ENCODE results near the gene AGMAT. TPM values are rescaled to one million over a fixed set of nuclear protein-coding genes. Genes with fewer than 3 reads are reported as not detected.

AGMAT gene
- total and polyA plus RNA-seq, 7 experiments from 2014 or later: 6.4 to 21.5 (median 9.9) TPM

DNA sequence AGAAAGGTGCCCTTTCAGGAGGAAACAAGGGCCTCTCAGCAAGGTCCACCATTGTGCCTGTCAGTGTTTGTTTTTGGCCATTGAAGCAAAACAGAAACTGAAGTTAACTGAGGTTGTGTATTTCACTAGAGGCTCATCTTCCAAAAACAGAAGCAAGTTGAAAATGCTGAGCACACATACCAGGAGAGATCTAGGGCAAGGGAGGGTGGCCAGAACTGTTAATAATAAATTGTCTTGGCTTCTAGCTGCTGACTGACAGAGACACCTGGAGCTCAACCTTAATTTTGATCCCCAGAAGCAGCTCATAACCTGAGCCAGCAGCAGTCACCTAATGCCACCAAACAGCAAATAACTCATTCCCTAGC, 5.2 kb downstream of the AGMAT start:
- no peak for DNase-seq
- CTCF ChIA-PET: interaction anchor here (0.6 to 1.9 kb wide), 4 partner anchors 9 to 105 kb away, joined by 3 to 7 read pairs (median 4); no protein-coding TSS in a partner anchor

DNA sequence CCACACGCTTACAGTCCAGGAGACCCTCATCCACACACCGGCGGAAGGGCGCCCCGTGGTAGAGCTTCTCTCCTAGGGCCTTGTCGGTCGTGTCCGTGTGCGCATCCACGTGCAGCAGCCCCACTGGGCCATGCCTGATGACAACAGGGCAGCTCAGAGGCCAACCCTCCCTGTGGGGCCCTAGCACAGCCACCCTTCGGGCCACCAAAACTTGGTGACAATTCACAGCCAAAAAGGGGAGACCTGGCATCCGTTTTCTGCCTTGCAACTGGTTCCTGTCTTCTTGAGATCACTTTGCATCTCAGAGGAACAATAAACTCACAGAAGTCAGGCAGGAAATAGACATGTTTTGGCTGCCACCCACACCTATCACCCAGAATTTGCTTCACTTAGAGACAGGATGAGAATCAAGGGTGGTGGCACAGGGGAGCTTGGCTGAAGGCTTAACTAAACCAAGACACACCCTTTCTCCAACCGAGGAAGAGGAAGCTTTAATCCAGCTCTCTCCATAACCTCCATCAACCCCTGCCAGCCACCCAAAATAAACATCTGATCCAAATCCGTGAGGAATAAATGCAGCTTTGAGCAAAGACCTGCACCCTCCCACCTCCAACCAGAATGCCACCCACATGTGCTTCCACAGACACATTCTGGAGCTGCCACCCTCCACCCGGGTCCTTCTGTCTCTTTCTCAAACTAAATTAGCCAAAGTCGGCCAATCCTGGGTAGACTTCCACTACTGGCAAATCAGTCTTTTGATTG, 5.7 kb downstream of the AGMAT start:
- H3K36me3 Mint-ChIP-seq: peaks cover 5 to 25% (median 15%) of the 10 kb centered on the region in 5 donors
- ChIA-PET CTCF (interaction anchor here (0.6 to 1.9 kb wide), 5 partner anchors 9 to 106 kb away, joined by 3 to 7 read pairs (median 4); no protein-coding TSS in a partner anchor), POLR2A (interaction anchor here (0.6 to 6.0 kb wide), 13 partner anchors 8 to 407 kb away, joined by 3 to 35 read pairs (median 4); partner anchors contain the start of genes DDI2 and DNAJC16)
- no peaks in the 10 kb centered on the region for H3K27me3 Mint-ChIP-seq
- Histone ChIP-seq H3K27ac (ENCODE audit: low read depth, low read length) (peak overlapping the region; percentile 75), H3K4me1 (ENCODE audit: control insufficient read depth in 2 of 2, insufficient read depth in 2 of 2, low read length in 2 of 2) (peaks cover 27 to 58% of the 10 kb centered on the region in 2 donors), H3K36me3 (ENCODE audit: control insufficient read depth in 2 of 3, insufficient read depth in 3 of 3, low read length in 3 of 3) (peaks cover 0 to 14% (median 0%) of the 10 kb centered on the region in 3 experiments), H3K4me3 (ENCODE audit: low read length) (peak overlapping the region; percentile 33), H3K9me3 (ENCODE audit: control insufficient read depth in 2 of 3, low read length in 3 of 3) (no peaks in the 10 kb centered on the region), H3K27me3 (ENCODE audit: control insufficient read depth in 2 of 2, insufficient read depth in 2 of 2, low read length in 2 of 2) (no peaks in the 10 kb centered on the region)
- DNase-seq (peak in 8 of 9 donors; percentile 32 to 83 (median 76)), ATAC-seq (peak; percentile 89)
- peak overlapping the region; percentile 91 to 99 (median 96) for H3K27ac Mint-ChIP-seq
- no peaks in the 10 kb centered on the region for H3K9me3 Mint-ChIP-seq
- intact Hi-C loops (cut with micrococcal nuclease): loop anchor here (1.0 to 5.0 kb wide), 4 partner anchors 24 to 163 kb away; partner anchors contain the start of genes DNAJC16 (in 2 of the 2), DDI2 (in 1 of the 2) and TMEM82 (in 1 of the 2)
- H3K4me3 Mint-ChIP-seq: peak overlapping the region; percentile 51 to 83 (median 76)
- peaks cover 29 to 62% (median 46%) of the 10 kb centered on the region in 7 donors for H3K4me1 Mint-ChIP-seq

More for the DNA sequence above, 5.2 kb downstream of the AGMAT start:
- H3K27me3 ChIP-seq (ENCODE audit: control insufficient read depth in 2 of 2, insufficient read depth in 2 of 2, low read length in 2 of 2): no peaks in the 10 kb centered on the region
- H3K27ac ChIP-seq (ENCODE audit: low read depth, low read length): peak overlapping the region; percentile 75
- peaks cover 30 to 58% of the 10 kb centered on the region in 2 donors for H3K4me1 ChIP-seq (ENCODE audit: control insufficient read depth in 2 of 2, insufficient read depth in 2 of 2, low read length in 2 of 2)
- intact Hi-C loops (cut with micrococcal nuclease): loop anchor here (1.0 to 5.0 kb wide), 4 partner anchors 24 to 163 kb away; partner anchors contain the start of genes DNAJC16 (in 2 of the 2), DDI2 (in 1 of the 2) and TMEM82 (in 1 of the 2)
- Mint-ChIP-seq H3K27me3 (no peaks in the 10 kb centered on the region), H3K27ac (peak overlapping the region; percentile 91 to 99 (median 96)), H3K4me3 (peak overlapping the region; percentile 51 to 83 (median 76)), H3K9me3 (no peaks in the 10 kb centered on the region), H3K36me3 (peaks cover 4 to 24% (median 10%) of the 10 kb centered on the region in 5 donors), H3K4me1 (peaks cover 29 to 64% (median 46%) of the 10 kb centered on the region in 7 donors)
- peak overlapping the region; percentile 32 for H3K4me3 ChIP-seq (ENCODE audit: low read length)
- no peak for ATAC-seq
- H3K9me3 ChIP-seq (ENCODE audit: control insufficient read depth in 2 of 3, low read length in 3 of 3): no peaks in the 10 kb centered on the region
- H3K36me3 ChIP-seq (ENCODE audit: control insufficient read depth in 2 of 3, insufficient read depth in 3 of 3, low read length in 3 of 3): peaks cover 0 to 8% (median 0%) of the 10 kb centered on the region in 3 experiments
- POLR2A ChIA-PET: interaction anchor here (0.7 to 6.0 kb wide), 12 partner anchors 9 to 255 kb away, joined by 3 to 35 read pairs (median 5); partner anchors contain the start of genes DDI2 and DNAJC16

DNA sequence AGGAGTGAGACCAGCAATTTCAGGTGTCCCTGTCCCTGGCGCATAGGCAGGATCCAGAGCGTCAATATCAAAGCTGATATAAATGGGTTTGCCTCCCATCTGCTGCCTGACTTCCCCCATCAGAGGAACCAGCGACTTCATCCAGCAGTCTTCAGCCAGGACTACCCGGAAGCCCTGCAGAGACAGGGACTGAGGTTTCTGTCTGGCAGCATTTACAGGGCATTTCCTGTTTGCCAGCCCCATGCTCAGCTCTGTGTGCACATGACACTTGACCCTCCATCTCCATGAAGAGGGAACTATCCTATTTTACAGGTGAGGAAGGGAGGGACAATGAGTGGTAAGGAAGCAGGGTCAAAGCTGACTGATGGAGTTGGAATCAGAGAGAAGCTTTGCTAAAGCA, 7.2 kb downstream of the AGMAT start:
- Histone ChIP-seq H3K36me3 (ENCODE audit: control insufficient read depth in 2 of 3, insufficient read depth in 3 of 3, low read length in 3 of 3) (peaks cover 0 to 21% (median 0%) of the 10 kb centered on the region in 3 experiments), H3K27ac (ENCODE audit: low read depth, low read length) (peak overlapping the region; percentile 75), H3K4me1 (ENCODE audit: control insufficient read depth in 2 of 2, insufficient read depth in 2 of 2, low read length in 2 of 2) (peaks cover 22 to 44% of the 10 kb centered on the region in 2 donors), H3K9me3 (ENCODE audit: control insufficient read depth in 2 of 3, low read length in 3 of 3) (no peaks in the 10 kb centered on the region), H3K4me3 (ENCODE audit: low read length) (peak overlapping the region; percentile 25), H3K27me3 (ENCODE audit: control insufficient read depth in 2 of 2, insufficient read depth in 2 of 2, low read length in 2 of 2) (no peaks in the 10 kb centered on the region)
- Mint-ChIP-seq H3K4me3 (peak overlapping the region; percentile 51 to 83 (median 76)), H3K9me3 (no peaks in the 10 kb centered on the region), H3K36me3 (peaks cover 5 to 25% (median 18%) of the 10 kb centered on the region in 5 donors), H3K27ac (peak overlapping the region; percentile 91 to 99 (median 96)), H3K27me3 (no peaks in the 10 kb centered on the region), H3K4me1 (peaks cover 23 to 49% (median 37%) of the 10 kb centered on the region in 7 donors)
- CTCF ChIA-PET: no interaction called here
- POLR2A ChIA-PET: interaction anchor here (0.8 to 6.0 kb wide), 6 partner anchors 10 to 51 kb away, joined by 3 to 35 read pairs (median 5); partner anchors contain the start of genes DDI2 and DNAJC16
- intact Hi-C loops (cut with micrococcal nuclease): loop anchor here in 1 of 2 donors (5.0 kb wide), 1 partner anchor 165 kb away; the partner anchor contains the start of gene TMEM82
- ATAC-seq (no peak), DNase-seq (peak in 7 of 9 donors; percentile 7 to 29 (median 22))

DNA sequence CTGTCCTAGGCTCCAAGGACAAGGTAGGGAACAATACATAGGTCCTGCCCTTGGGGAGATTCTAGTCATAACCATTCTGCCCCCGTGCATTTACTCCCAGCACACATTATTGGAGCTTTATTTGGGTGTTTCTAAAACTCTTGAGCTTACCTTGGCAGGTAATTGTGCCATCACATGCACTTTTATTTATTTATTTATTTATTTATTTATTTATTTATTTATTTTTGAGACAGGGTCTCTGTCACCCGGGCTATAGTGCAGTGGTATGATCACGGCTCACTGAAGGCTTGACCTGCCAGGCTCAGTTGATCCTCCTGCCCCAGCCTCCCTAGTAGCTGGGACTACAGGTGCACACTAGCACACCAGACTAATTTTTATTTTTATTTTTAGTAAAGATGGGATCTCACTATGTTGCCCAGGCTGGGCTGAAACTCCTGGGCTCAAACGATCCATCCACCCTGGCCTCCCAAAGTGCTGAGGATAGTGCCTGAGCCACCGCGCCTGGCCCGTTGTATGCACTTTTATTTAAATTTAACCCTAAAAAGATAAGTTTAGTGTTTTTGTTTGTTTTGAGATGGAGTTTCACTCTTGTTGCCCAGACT, 9.2 kb downstream of the AGMAT start:
- Mint-ChIP-seq H3K9me3 (no peaks in the 10 kb centered on the region), H3K4me3 (no peak overlapping the region), H3K27ac (peak overlapping the region in 6 of 9 donors; percentile 59 to 85 (median 72)), H3K27me3 (no peaks in the 10 kb centered on the region), H3K36me3 (peaks cover 5 to 33% (median 27%) of the 10 kb centered on the region in 5 donors), H3K4me1 (peaks cover 23 to 49% (median 41%) of the 10 kb centered on the region in 7 donors)
- peak overlapping the region; percentile 20 for H3K27ac ChIP-seq (ENCODE audit: low read depth, low read length)
- no peak for DNase-seq
- H3K4me1 ChIP-seq (ENCODE audit: control insufficient read depth in 2 of 2, insufficient read depth in 2 of 2, low read length in 2 of 2): peaks cover 22 to 38% of the 10 kb centered on the region in 2 donors
- H3K36me3 ChIP-seq (ENCODE audit: control insufficient read depth in 2 of 3, insufficient read depth in 3 of 3, low read length in 3 of 3): peaks cover 0 to 31% (median 0%) of the 10 kb centered on the region in 3 experiments
- intact Hi-C loops (cut with micrococcal nuclease): loop anchor here in 1 of 2 donors (5.0 kb wide), 1 partner anchor 167 kb away; the partner anchor contains the start of gene TMEM82
- ChIA-PET POLR2A (interaction anchor here (1.1 to 1.3 kb wide), 2 partner anchors 49 to 109 kb away, joined by 3 read pairs; partner anchors contain the start of gene DNAJC16), CTCF (no interaction called here)
- no peaks in the 10 kb centered on the region for H3K27me3 ChIP-seq (ENCODE audit: control insufficient read depth in 2 of 2, insufficient read depth in 2 of 2, low read length in 2 of 2)
- H3K4me3 ChIP-seq (ENCODE audit: low read length): no peak overlapping the region
- ATAC-seq: no peak
- no peaks in the 10 kb centered on the region for H3K9me3 ChIP-seq (ENCODE audit: control insufficient read depth in 2 of 3, low read length in 3 of 3)

DNA sequence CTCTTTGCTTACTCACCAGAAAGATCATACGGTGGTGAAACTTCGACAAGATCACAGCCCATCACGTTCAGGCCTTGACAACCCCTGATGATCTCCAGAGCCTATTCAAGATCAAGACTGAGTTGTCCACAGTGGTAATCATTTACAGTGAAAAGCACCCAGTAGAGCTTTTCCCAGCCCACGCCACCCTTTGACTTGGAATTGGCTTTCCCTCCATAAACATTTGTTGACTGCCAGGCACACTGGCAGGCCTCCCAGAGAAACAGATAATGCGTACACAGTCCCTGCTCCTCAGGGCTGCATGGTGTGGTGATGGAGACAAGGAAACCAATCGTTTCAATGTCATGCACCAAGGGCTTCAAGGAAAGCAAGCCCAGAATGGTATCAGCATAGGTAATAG, 10.1 kb downstream of the AGMAT start:
- Histone ChIP-seq H3K9me3 (ENCODE audit: control insufficient read depth in 2 of 3, low read length in 3 of 3) (no peaks in the 10 kb centered on the region), H3K4me1 (ENCODE audit: control insufficient read depth in 2 of 2, insufficient read depth in 2 of 2, low read length in 2 of 2) (peaks cover 16 to 29% of the 10 kb centered on the region in 2 donors), H3K36me3 (ENCODE audit: control insufficient read depth in 2 of 3, insufficient read depth in 3 of 3, low read length in 3 of 3) (peaks cover 0 to 36% (median 0%) of the 10 kb centered on the region in 3 experiments), H3K27ac (ENCODE audit: low read depth, low read length) (peak overlapping the region; percentile 20), H3K4me3 (ENCODE audit: low read length) (no peak overlapping the region), H3K27me3 (ENCODE audit: control insufficient read depth in 2 of 2, insufficient read depth in 2 of 2, low read length in 2 of 2) (no peaks in the 10 kb centered on the region)
- H3K27ac Mint-ChIP-seq: peak overlapping the region in 8 of 9 donors; percentile 45 to 96 (median 74)
- no peaks in the 10 kb centered on the region for H3K27me3 Mint-ChIP-seq
- ChIA-PET CTCF (no interaction called here), POLR2A (interaction anchor here (1.0 to 1.3 kb wide), 3 partner anchors 9 to 48 kb away, joined by 3 to 8 read pairs (median 3); partner anchors contain the start of gene DNAJC16)
- H3K36me3 Mint-ChIP-seq: peaks cover 5 to 33% (median 25%) of the 10 kb centered on the region in 5 donors
- H3K4me1 Mint-ChIP-seq: peaks cover 19 to 41% (median 35%) of the 10 kb centered on the region in 7 donors
- no peaks in the 10 kb centered on the region for H3K9me3 Mint-ChIP-seq
- DNase-seq: no peak
- intact Hi-C loops (cut with micrococcal nuclease): loop anchor here in 1 of 2 donors (5.0 kb wide), 1 partner anchor 168 kb away; the partner anchor contains the start of gene TMEM82
- H3K4me3 Mint-ChIP-seq: peak overlapping the region in 1 of 10 donors; percentile 19
- ATAC-seq: no peak

Data from naive thymus-derived CD4-positive, alpha-beta T cell (primary cell).